ENCODE results near the gene ADGRA3.

DNA sequence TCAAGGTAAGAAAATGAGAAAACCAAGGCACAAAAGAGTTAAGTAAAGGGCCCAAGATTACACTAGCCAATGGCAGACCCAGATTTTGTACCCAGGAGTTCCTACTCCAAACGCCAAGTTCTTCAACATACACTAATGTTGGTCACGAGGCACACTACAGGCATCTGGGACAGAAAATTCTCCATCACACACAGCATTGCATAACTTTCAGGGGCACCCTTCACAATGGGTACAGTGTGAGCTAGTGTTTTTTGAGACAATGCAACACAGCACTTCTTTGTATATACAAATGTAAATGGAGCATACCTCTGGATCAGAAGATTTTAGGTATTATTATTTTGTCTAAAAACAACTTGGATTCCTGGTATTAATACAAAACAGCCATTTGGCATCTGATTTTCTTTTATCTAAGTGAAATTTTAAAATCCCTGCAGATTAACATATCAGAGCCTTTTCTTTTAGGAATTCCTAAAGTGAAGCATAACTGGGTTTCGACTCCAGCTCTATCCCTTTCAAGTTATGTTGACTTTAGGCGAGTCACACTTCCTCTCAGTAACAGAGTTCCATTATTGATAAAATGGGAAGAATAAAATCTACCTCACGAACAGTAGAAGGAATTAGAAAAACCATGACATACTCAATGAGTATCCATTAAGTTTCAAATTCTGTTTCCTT lies 41.1 kb downstream of the ADGRA3 start:
- TF ChIP-seq CTCF (conservative IDR thresholded peaks at IDR 0.05; ENCODE audit: low read length) (no peak), EZH2phosphoT487 (IDR thresholded peaks at IDR 0.05; ENCODE audit: borderline replicate concordance) (no peak)
